KMS-11 (cell line): ENCODE results near the gene PROCA1.

Experiments
- H2AFZ ChIP-seq: fragments of 200-600 bp; sonication (generic); 2 replicates; pipeline ENCODE4 v1.6.1; 2016; ENCODE audit warnings: antibody characterized with exemption, mixed run types, low read depth
- H3K27ac ChIP-seq: fragments of 200-600 bp; sonication (generic); 2 replicates; pipeline ENCODE4 v1.6.1; 2016; ENCODE audit warnings: mild to moderate bottlenecking, mixed run types
- H3K27me3 ChIP-seq: fragments of 200-600 bp; sonication (generic); 2 replicates; pipeline ENCODE4 v1.6.1; 2017; ENCODE audit warnings: mild to moderate bottlenecking, low read depth, mixed run types, moderate library complexity; ENCODE audit not compliant: insufficient read depth
- H3K36me3 ChIP-seq: fragments of 200-600 bp; sonication (generic); 2 replicates; pipeline ENCODE4 v1.6.1; 2017; ENCODE audit warnings: mild to moderate bottlenecking, mixed run types; ENCODE audit not compliant: insufficient read depth
- H3K4me1 ChIP-seq: fragments of 200-600 bp; sonication (generic); 2 replicates; pipeline ENCODE4 v1.6.1; 2016; ENCODE audit warnings: mild to moderate bottlenecking, low read depth, mixed run types; ENCODE audit not compliant: poor library complexity, severe bottlenecking
- H3K4me2 ChIP-seq: fragments of 200-600 bp; sonication (generic); 2 replicates; pipeline ENCODE4 v1.7.0; 2016; ENCODE audit warnings: mild to moderate bottlenecking, mixed run types
- H3K4me3 ChIP-seq: fragments of 200-600 bp; sonication (generic); IDR thresholded peaks from 2 replicates; pipeline ENCODE4 v1.6.1; 2017; ENCODE audit warnings: low read depth, low read length, mixed read lengths; ENCODE audit not compliant: insufficient read depth
- H3K79me2 ChIP-seq: fragments of 200-600 bp; sonication (generic); 2 replicates; pipeline ENCODE4 v1.6.1; 2016; ENCODE audit warnings: low read depth, mixed run types; ENCODE audit not compliant: insufficient read depth
- H3K9ac ChIP-seq: fragments of 200-600 bp; sonication (generic); 2 replicates; pipeline ENCODE4 v1.6.1; 2016; ENCODE audit warnings: mild to moderate bottlenecking, mixed run types
- H4K20me1 ChIP-seq: fragments of 200-600 bp; sonication (generic); 2 replicates; pipeline ENCODE4 v1.6.1; 2016; ENCODE audit warnings: mild to moderate bottlenecking, mixed run types; ENCODE audit not compliant: insufficient read depth
- CTCF ChIP-seq: fragments of 200-600 bp; sonication (generic); conservative IDR thresholded peaks from 2 replicates; pipeline ENCODE4 v1.6.1; 2017; ENCODE audit warnings: low read depth, mild to moderate bottlenecking, antibody characterized with exemption, low read length, moderate library complexity, mixed read lengths

The PROCA1 gene

DNA sequence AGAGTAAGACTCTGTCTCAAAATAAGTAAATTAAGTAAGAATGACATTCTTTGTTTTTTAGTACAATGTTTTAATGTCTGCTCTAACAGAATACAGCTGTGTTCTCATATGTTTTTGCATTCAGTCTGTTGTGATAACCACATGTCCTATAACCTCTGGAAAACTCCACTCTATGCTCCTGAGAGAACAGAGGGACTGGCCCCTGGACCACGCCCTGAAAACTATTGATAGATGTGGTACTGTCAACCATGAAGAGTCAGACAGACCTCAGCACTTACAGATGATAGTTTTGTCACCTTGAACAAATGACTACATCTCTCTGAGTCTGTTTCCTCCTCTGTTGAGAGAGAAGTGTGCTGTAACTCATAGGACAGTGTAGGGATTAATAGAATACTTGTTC is 41.8 kb downstream of the PROCA1 start:
- no peak overlapping the region for H3K9ac ChIP-seq
- H3K36me3 ChIP-seq = peaks cover 12% of the 10 kb centered on the region
- H3K4me3 ChIP-seq = no peak overlapping the region
- H3K79me2 ChIP-seq = peaks cover 50% of the 10 kb centered on the region
- no peaks in the 10 kb centered on the region for H3K27me3 ChIP-seq
- H2AFZ ChIP-seq = no peak overlapping the region
- peaks cover 9% of the 10 kb centered on the region for H3K4me1 ChIP-seq
- H3K4me2 ChIP-seq = no peak overlapping the region
- TF ChIP-seq CTCF = no peak
- H4K20me1 ChIP-seq = 0 out of 2 replicates have a peak, but pooled peaks cover 5% of the 10 kb centered on the region
- H3K27ac ChIP-seq = no peak overlapping the region

DNA sequence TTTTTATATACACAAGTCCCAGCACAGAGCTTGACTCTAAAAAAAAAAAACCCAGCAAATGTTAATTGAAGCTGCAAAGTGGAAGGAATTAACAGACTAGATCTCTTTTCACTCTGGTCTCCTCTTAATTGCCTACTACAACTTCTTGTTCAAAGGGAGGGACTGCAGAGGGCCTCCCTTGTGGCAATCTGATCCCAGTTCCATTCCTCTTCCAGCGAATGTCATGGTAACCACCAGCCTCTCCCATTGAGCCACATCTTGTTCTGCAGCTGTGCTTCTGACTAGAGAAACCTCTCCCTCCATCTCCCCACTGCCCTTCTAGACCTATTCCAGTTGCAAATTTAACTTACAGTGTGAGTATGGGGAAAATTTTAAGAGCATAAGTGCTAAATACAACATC is 43.8 kb downstream of the PROCA1 start:
- Histone ChIP-seq H3K9ac (no peak overlapping the region), H4K20me1 (0 out of 2 replicates have a peak, but pooled peaks cover 5% of the 10 kb centered on the region), H3K27ac (no peak overlapping the region), H3K79me2 (peaks cover 71% of the 10 kb centered on the region), H3K27me3 (no peaks in the 10 kb centered on the region), H3K4me1 (peaks cover 23% of the 10 kb centered on the region), H3K4me3 (no peak overlapping the region), H3K36me3 (peaks cover 8% of the 10 kb centered on the region), H2AFZ (no peak overlapping the region), H3K4me2 (no peak overlapping the region)
- TF ChIP-seq CTCF = no peak

DNA sequence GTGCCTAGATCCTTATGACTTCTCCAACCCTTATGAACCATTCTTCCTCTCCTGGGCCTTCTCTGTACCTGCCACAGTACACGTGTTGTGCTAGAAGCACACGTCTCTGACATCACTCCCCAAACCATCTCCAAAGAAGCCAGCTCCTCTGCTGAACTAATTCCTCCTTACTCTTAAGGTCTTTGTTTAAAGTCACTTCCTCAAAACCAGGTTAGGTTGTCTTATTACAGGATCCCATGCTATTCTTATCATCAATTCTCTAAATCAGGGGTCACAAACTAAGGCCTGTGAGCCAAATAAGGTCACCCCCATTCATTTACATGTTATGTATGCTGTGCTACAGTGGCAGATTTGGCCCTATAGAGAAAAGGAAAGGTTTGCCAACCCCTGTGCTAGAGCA is 45.7 kb downstream of the PROCA1 start:
- H3K27ac ChIP-seq = no peak overlapping the region
- 0 out of 2 replicates have a peak, but pooled peaks cover under 1% of the 10 kb centered on the region for H4K20me1 ChIP-seq
- H3K9ac ChIP-seq = no peak overlapping the region
- TF ChIP-seq CTCF = no peak
- no peaks in the 10 kb centered on the region; the same call in 1 of the 2 replicates for H3K36me3 ChIP-seq
- H3K4me2 ChIP-seq = no peak overlapping the region
- H3K4me1 ChIP-seq = peaks cover 25% of the 10 kb centered on the region
- H3K4me3 ChIP-seq = no peak overlapping the region
- H3K79me2 ChIP-seq = peaks cover 86% of the 10 kb centered on the region
- no peaks in the 10 kb centered on the region for H3K27me3 ChIP-seq
- H2AFZ ChIP-seq = no peak overlapping the region

GRCh38 chr17:28663723-28664122 is 48.0 kb downstream of the PROCA1 start:
- no peak overlapping the region for H3K9ac ChIP-seq
- peak overlapping the region; percentile 93; the same call in 1 of the 2 replicates for H3K4me2 ChIP-seq
- H3K27me3 ChIP-seq = no peaks in the 10 kb centered on the region
- no peak for TF ChIP-seq CTCF
- H3K27ac ChIP-seq = no peak overlapping the region
- H3K36me3 ChIP-seq = no peaks in the 10 kb centered on the region
- H3K79me2 ChIP-seq = peaks cover 87% of the 10 kb centered on the region
- no peaks in the 10 kb centered on the region for H4K20me1 ChIP-seq
- H3K4me3 ChIP-seq = no peak overlapping the region
- H3K4me1 ChIP-seq = peaks cover 24% of the 10 kb centered on the region
- no peak overlapping the region for H2AFZ ChIP-seq
